Measurements from ENCODE around the gene TRIM7. TPM values are rescaled to one million over a fixed set of nuclear protein-coding genes. Genes with fewer than 3 reads are reported as not detected.

The TRIM7 gene
- total RNA-seq, 1 experiment from 2014 or later, result 30.2 TPM

GRCh38 chr5:181230551-181230950 is 25.6 kb upstream of the TRIM7 start:
- no TSS peak for BruUV-seq (replicated peaks)
- RAD21 ChIA-PET (ENCODE audit: low non-redundant PET in 1 of 2, low total read pairs in 2 of 2, uncharacterized antibody in 2 of 2, unreplicated experiment in 2 of 2), result no interaction called here
- H3K9ac ChIP-seq (ENCODE audit: low read length), result no peak overlapping the region

GRCh38 chr5:181229996-181230395 is 25.0 kb upstream of the TRIM7 start:
- ChIA-PET CTCF (no interaction called here), RAD21 (ENCODE audit: low non-redundant PET in 1 of 2, low total read pairs in 2 of 2, uncharacterized antibody in 2 of 2, unreplicated experiment in 2 of 2) (no interaction called here), POLR2A (no interaction called here)
- ATAC-seq (no peak), DNase-seq (ENCODE audit: low read depth, low spot score) (no peak)
- intact Hi-C loops (cut with micrococcal nuclease), result no loop called here
- no peak overlapping the region for H3K4me2 ChIP-seq (ENCODE audit: low read length)
- no peaks in the 10 kb centered on the region for H4K20me1 ChIP-seq (ENCODE audit: insufficient read depth)
- H3K4me3 ChIP-seq (replicated peaks in 1 of 2; ENCODE audit: low read depth in 1 of 2, low read length in 2 of 2), result no peak overlapping the region
- H3K27ac ChIP-seq (ENCODE audit: low read depth, low read length), result no peak overlapping the region
- H3K79me2 ChIP-seq (ENCODE audit: insufficient read depth, low read length), result peaks cover 29% of the 10 kb centered on the region
- H3K9ac ChIP-seq (ENCODE audit: low read length), result no peak overlapping the region
- BruUV-seq (replicated peaks), result no TSS peak
- no peaks in the 10 kb centered on the region for H3K27me3 ChIP-seq (ENCODE audit: insufficient read depth, low read length)
- H2AFZ ChIP-seq (ENCODE audit: low read depth, low read length, poor library complexity, severe bottlenecking), result no peak overlapping the region
- H3K9me2 ChIP-seq (ENCODE audit: insufficient read depth), result no peaks in the 10 kb centered on the region
- peaks cover 1 to 2% of the 10 kb centered on the region in 2 experiments; a peak in 3 of 4 replicates for H3K4me1 ChIP-seq (ENCODE audit: control insufficient read depth in 1 of 2, insufficient read depth in 2 of 2, low read length in 2 of 2)
- H3K36me3 ChIP-seq (ENCODE audit: control insufficient read depth in 1 of 2, insufficient read depth in 2 of 2, low read length in 2 of 2), result peaks cover 11 to 14% of the 10 kb centered on the region in 2 experiments; a peak in 3 of 4 replicates
- no peaks in the 10 kb centered on the region for H3K9me3 ChIP-seq (ENCODE audit: control insufficient read depth in 1 of 2, insufficient read depth in 1 of 2, low read depth in 1 of 2, low read length in 2 of 2)
- TF ChIP-seq ZNF274 (IDR thresholded peaks at IDR 0.05; ENCODE audit: low read depth, low read length), result no peak
- TF ChIP-seq ATF3 (IDR thresholded peaks at IDR 0.05), result no peak
- no peak for TF ChIP-seq FOSL1 (IDR thresholded peaks at IDR 0.05; ENCODE audit: low read depth)
- TF ChIP-seq SP1 (IDR thresholded peaks at IDR 0.05; ENCODE audit: low read depth), result no peak
- TF ChIP-seq CEBPB (IDR thresholded peaks at IDR 0.05; ENCODE audit: low read depth), result no peak
- TF ChIP-seq POLR2AphosphoS5 (IDR thresholded peaks at IDR 0.05; ENCODE audit: low read depth, low read length), result no peak
- no peak for TF ChIP-seq SIN3A (IDR thresholded peaks at IDR 0.05; ENCODE audit: low read depth)
- no peak for TF ChIP-seq RAD21 (IDR thresholded peaks at IDR 0.05; ENCODE audit: low read depth)
- TF ChIP-seq, protein P1, sequence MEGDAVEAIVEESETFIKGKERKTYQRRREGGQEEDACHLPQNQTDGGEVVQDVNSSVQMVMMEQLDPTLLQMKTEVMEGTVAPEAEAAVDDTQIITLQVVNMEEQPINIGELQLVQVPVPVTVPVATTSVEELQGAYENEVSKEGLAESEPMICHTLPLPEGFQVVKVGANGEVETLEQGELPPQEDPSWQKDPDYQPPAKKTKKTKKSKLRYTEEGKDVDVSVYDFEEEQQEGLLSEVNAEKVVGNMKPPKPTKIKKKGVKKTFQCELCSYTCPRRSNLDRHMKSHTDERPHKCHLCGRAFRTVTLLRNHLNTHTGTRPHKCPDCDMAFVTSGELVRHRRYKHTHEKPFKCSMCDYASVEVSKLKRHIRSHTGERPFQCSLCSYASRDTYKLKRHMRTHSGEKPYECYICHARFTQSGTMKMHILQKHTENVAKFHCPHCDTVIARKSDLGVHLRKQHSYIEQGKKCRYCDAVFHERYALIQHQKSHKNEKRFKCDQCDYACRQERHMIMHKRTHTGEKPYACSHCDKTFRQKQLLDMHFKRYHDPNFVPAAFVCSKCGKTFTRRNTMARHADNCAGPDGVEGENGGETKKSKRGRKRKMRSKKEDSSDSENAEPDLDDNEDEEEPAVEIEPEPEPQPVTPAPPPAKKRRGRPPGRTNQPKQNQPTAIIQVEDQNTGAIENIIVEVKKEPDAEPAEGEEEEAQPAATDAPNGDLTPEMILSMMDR (IDR thresholded peaks at IDR 0.05 in 2 of 3, conservative IDR thresholded peaks at IDR 0.05 in 1 of 3; ENCODE audit: borderline replicate concordance in 1 of 3, insufficient read depth in 1 of 3, low read depth in 2 of 3, low read length in 2 of 3), result no peak
- TF ChIP-seq JUND (IDR thresholded peaks at IDR 0.05), result no peak
- TF ChIP-seq CBX3 (IDR thresholded peaks at IDR 0.05; ENCODE audit: low read depth), result no peak
- no peak for TF ChIP-seq YY1 (IDR thresholded peaks at IDR 0.05; ENCODE audit: extremely low read depth, insufficient replicate concordance, low read depth, low read length)
- no peak for TF ChIP-seq ZBTB33 (IDR thresholded peaks at IDR 0.05; ENCODE audit: extremely low read depth, insufficient replicate concordance, low read length)
- TF ChIP-seq TCF7L2 (IDR thresholded peaks at IDR 0.05; ENCODE audit: borderline replicate concordance, extremely low read depth, insufficient read depth, insufficient read length), result no peak
- TF ChIP-seq ZFX (IDR thresholded peaks at IDR 0.05), result no peak
- TF ChIP-seq SRF (IDR thresholded peaks at IDR 0.05; ENCODE audit: low read depth), result no peak
- TF ChIP-seq EZH2 (IDR thresholded peaks at IDR 0.05), result no peak
- TF ChIP-seq ELF1 (IDR thresholded peaks at IDR 0.05; ENCODE audit: borderline replicate concordance, low read depth), result no peak

More at GRCh38 chr5:181230551-181230950, 25.6 kb upstream of the TRIM7 start:
- no peak for ATAC-seq
- no peaks in the 10 kb centered on the region for H3K27me3 ChIP-seq (ENCODE audit: insufficient read depth, low read length)
- no peak overlapping the region for H2AFZ ChIP-seq (ENCODE audit: low read depth, low read length, poor library complexity, severe bottlenecking)
- H3K36me3 ChIP-seq (ENCODE audit: control insufficient read depth in 1 of 2, insufficient read depth in 2 of 2, low read length in 2 of 2), result peaks cover 11 to 14% of the 10 kb centered on the region in 2 experiments; a peak in 3 of 4 replicates
- intact Hi-C loops (cut with micrococcal nuclease), result no loop called here
- no peak for DNase-seq (ENCODE audit: low read depth, low spot score)
- H3K9me2 ChIP-seq (ENCODE audit: insufficient read depth), result no peaks in the 10 kb centered on the region
- no peak for TF ChIP-seq RAD21 (IDR thresholded peaks at IDR 0.05; ENCODE audit: low read depth)
- TF ChIP-seq ZFX (IDR thresholded peaks at IDR 0.05), result no peak
- no peak for TF ChIP-seq ZNF274 (IDR thresholded peaks at IDR 0.05; ENCODE audit: low read depth, low read length)
- no peak for TF ChIP-seq SIN3A (IDR thresholded peaks at IDR 0.05; ENCODE audit: low read depth)
- CTCF ChIA-PET, result no interaction called here
- no peaks in the 10 kb centered on the region for H4K20me1 ChIP-seq (ENCODE audit: insufficient read depth)
- H3K79me2 ChIP-seq (ENCODE audit: insufficient read depth, low read length), result peaks cover 23% of the 10 kb centered on the region
- H3K4me3 ChIP-seq (replicated peaks in 1 of 2; ENCODE audit: low read depth in 1 of 2, low read length in 2 of 2), result no peak overlapping the region
- H3K4me2 ChIP-seq (ENCODE audit: low read length), result no peak overlapping the region
- H3K9me3 ChIP-seq (ENCODE audit: control insufficient read depth in 1 of 2, insufficient read depth in 1 of 2, low read depth in 1 of 2, low read length in 2 of 2), result no peaks in the 10 kb centered on the region
- POLR2A ChIA-PET, result no interaction called here
- H3K4me1 ChIP-seq (ENCODE audit: control insufficient read depth in 1 of 2, insufficient read depth in 2 of 2, low read length in 2 of 2), result no peaks in the 10 kb centered on the region
- H3K27ac ChIP-seq (ENCODE audit: low read depth, low read length), result no peak overlapping the region

Data from HCT116 (cell line).